CD14-positive monocyte (primary cell): ENCODE results near the gene STK38. TPM values are rescaled to one million over a fixed set of nuclear protein-coding genes. Genes with fewer than 3 reads are reported as not detected.

ENCODE experiments used
- DNase-seq, 3 donors: peaks; one replicate each; pipeline ENCODE4 v3.0.0-alpha.2; 2011 to 2022
- H2AFZ ChIP-seq: 2 replicates; pipeline ENCODE4 v1.6.0; 2012; ENCODE audit warnings: mild to moderate bottlenecking, low read depth, low read length, inconsistent platforms; ENCODE audit not compliant: insufficient read depth, poor library complexity, severe bottlenecking
- H3K27ac ChIP-seq, 2 donors: 1 replicate in 1 of 2; 2 replicates in 1 of 2; pipeline ENCODE4 v1.5.1; 2012 to 2013; ENCODE audit warnings: low read length in 2 of 2, control low read depth in 1 of 2, inconsistent platforms in 1 of 2, low read depth in 1 of 2, mild to moderate bottlenecking in 1 of 2
- H3K27me3 ChIP-seq, 2 donors: one replicate each; pipeline versions ENCODE4 v1.6.0 to v1.6.1; 2011 to 2013; ENCODE audit warnings: low read length in 2 of 2; ENCODE audit not compliant: control insufficient read depth in 2 of 2, insufficient read depth in 2 of 2
- H3K36me3 ChIP-seq, 2 donors: replicated peaks in 1 of 2; 1 replicate in 1 of 2; 2 replicates in 1 of 2; pipeline versions ENCODE4 v1.5.1 to v1.6.1; 2012 to 2013; ENCODE audit warnings: low read length in 2 of 2, control low read depth in 1 of 2, inconsistent platforms in 1 of 2, mild to moderate bottlenecking in 1 of 2; ENCODE audit not compliant: insufficient read depth in 2 of 2, control insufficient read depth in 1 of 2
- H3K4me1 ChIP-seq, 2 donors: 1 replicate in 1 of 2; 2 replicates in 1 of 2; pipeline versions ENCODE4 v1.5.1 to v1.6.1; 2012 to 2013; ENCODE audit warnings: low read length in 2 of 2, control low read depth in 1 of 2, inconsistent platforms in 1 of 2, mild to moderate bottlenecking in 1 of 2, moderate library complexity in 1 of 2; ENCODE audit not compliant: insufficient read depth in 2 of 2, control insufficient read depth in 1 of 2
- H3K4me2 ChIP-seq: replicated peaks from 2 replicates; pipeline ENCODE3; 2012; ENCODE audit warnings: low read length, moderate library complexity, mild to moderate bottlenecking; ENCODE audit not compliant: poor library complexity, severe bottlenecking; ENCODE audit errors: extremely low read depth
- H3K4me3 ChIP-seq, 3 experiments: fragments of 200-600 bp in 1 of 3; sonication (generic) in 1 of 3; replicated peaks in 1 of 3; 1 replicate in 2 of 3; 2 replicates in 1 of 3; pipeline ENCODE4 v1.5.1; 2011 to 2013; ENCODE audit warnings: low read length in 3 of 3, mild to moderate bottlenecking in 3 of 3, control low read depth in 2 of 3, low read depth in 2 of 3, inconsistent platforms in 1 of 3, moderate library complexity in 1 of 3
- H3K79me2 ChIP-seq: 2 replicates; pipeline ENCODE4 v1.6.0; 2012; ENCODE audit warnings: mild to moderate bottlenecking, control low read depth, inconsistent platforms, low read length, moderate library complexity; ENCODE audit not compliant: insufficient read depth
- H3K9ac ChIP-seq: 2 replicates; pipeline ENCODE4 v1.6.0; 2017; ENCODE audit warnings: low read length, mild to moderate bottlenecking; ENCODE audit not compliant: insufficient read depth, poor library complexity, severe bottlenecking
- H3K9me3 ChIP-seq, 2 donors: replicated peaks in 1 of 2; 1 replicate in 1 of 2; 2 replicates in 1 of 2; pipeline versions ENCODE4 v1.5.1 to v1.6.1; 2012 to 2013; ENCODE audit warnings: low read length in 2 of 2, control low read depth in 1 of 2; ENCODE audit not compliant: control insufficient read depth in 1 of 2, insufficient read depth in 1 of 2
- H4K20me1 ChIP-seq: 2 replicates; pipeline ENCODE4 v1.6.0; 2012; ENCODE audit warnings: mild to moderate bottlenecking, low read length, control low read depth, moderate library complexity; ENCODE audit not compliant: insufficient read depth
- H3K27ac Mint-ChIP-seq, 7 donors: one replicate each; pipeline ENCODE4 v1.8.0; 2020; ENCODE audit warnings: mild to moderate bottlenecking in 7 of 7, mixed read lengths in 7 of 7, moderate library complexity in 6 of 7, inconsistent platforms in 2 of 7
- H3K27me3 Mint-ChIP-seq, 3 donors: one replicate each; pipeline ENCODE4 v1.8.0; 2021 to 2022; ENCODE audit warnings: low read depth in 3 of 3, mild to moderate bottlenecking in 3 of 3, mixed read lengths in 3 of 3, moderate library complexity in 3 of 3, inconsistent platforms in 1 of 3
- H3K36me3 Mint-ChIP-seq, 2 donors: one replicate each; pipeline ENCODE4 v1.8.0; 2020; ENCODE audit warnings: mixed read lengths in 2 of 2, inconsistent platforms in 1 of 2, mild to moderate bottlenecking in 1 of 2
- H3K4me1 Mint-ChIP-seq: one replicate; pipeline ENCODE4 v1.8.0; 2020; ENCODE audit warnings: mild to moderate bottlenecking, mixed read lengths
- H3K4me3 Mint-ChIP-seq, 2 donors: one replicate each; pipeline ENCODE4 v1.8.0; 2020; ENCODE audit warnings: mild to moderate bottlenecking in 2 of 2, mixed read lengths in 2 of 2, moderate library complexity in 1 of 2
- H3K9me3 Mint-ChIP-seq, 7 donors: one replicate each; pipeline ENCODE4 v1.8.0; 2020 to 2022; ENCODE audit warnings: mixed read lengths in 7 of 7, mild to moderate bottlenecking in 6 of 7, moderate library complexity in 6 of 7, inconsistent platforms in 2 of 7
- WGBS: methylation state at CpG from one replicate; pipeline ENCODE4 v1.1.5; 2013; ENCODE audit warnings: missing lambda C conversion rate; ENCODE audit not compliant: insufficient coverage; 5-methylcytosine and 5-hydroxymethylcytosine counted together
- intact Hi-C, 2 donors: fragments of 100-400 bp; cut with micrococcal nuclease; formaldehyde crosslinking; loops; one replicate each; pipeline versions ENCODE4 v1.15.0 to v1.15.1; 2023
- polyA plus RNA-seq, 3 donors: library from polyadenylated mRNA; depleted of rRNA in 1 of 3; unstranded in 2 of 3; stranded (reverse) in 1 of 3; fragments of 300-500 nt in 2 of 3; fragments of >200 nt in 1 of 3; fragmentation: Illumina TruSeq in 2 of 3; gene quantifications; 1 replicate in 2 of 3; 2 replicates in 1 of 3; pipeline ENCODE4 v1.2.3, GENCODE V29; 2012 to 2021
- small RNA-seq: library from RNA; depleted of rRNA; stranded (forward); fragments of <200 nt; gene quantifications from one replicate; pipeline ENCODE3, GENCODE V24; 2012; ENCODE audit warnings: low read depth; ENCODE audit not compliant: insufficient read length
- TF ChIP-seq, protein P1 (sequence below): fragments of 200-600 bp; IDR thresholded peaks from one replicate; pipeline ENCODE4 v1.8.0; 2022; ENCODE audit warnings: antibody characterized with exemption, mild to moderate bottlenecking

Gene STK38
- polyA plus RNA-seq, 3 donors = 57.1 to 95.7 (median 58.4) TPM

DNA sequence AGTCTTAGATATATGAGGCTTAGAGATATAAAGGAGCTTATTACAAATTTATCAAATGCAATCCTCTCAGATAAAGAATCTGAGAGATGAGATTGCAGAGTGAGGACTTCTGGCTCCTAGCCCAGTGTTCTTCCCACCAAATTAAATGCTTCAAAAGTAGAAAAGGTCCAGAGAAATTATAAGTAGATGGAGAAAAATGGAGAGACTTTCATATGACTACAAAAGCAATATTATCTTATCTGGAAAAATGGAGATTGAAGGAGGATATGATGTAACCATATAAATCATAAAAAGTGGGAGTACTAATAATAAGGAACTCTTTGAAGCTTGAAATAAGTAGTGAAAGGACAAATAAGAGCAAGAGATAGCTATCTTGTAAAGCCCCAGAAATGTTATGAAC, 101.7 kb downstream of the STK38 start:
- intact Hi-C loops = loop anchor here (2.0 to 10.0 kb wide), 3 partner anchors 15 to 149 kb away; partner anchors contain the start of genes SRSF3 (in 1 of the 2) and STK38 (in 1 of the 2)
- Histone ChIP-seq H2AFZ (no peak overlapping the region), H3K9ac (no peak overlapping the region), H3K79me2 (peaks cover 87% of the 10 kb centered on the region), H3K4me2 (no peak overlapping the region), H3K4me3 (no peak overlapping the region), H3K4me1 (peaks cover 36 to 39% of the 10 kb centered on the region in 2 donors), H3K36me3 (peaks cover 0 to 26% of the 10 kb centered on the region in 2 donors), H3K9me3 (peaks cover 3 to 8% of the 10 kb centered on the region in 2 donors), H4K20me1 (peaks cover 46% of the 10 kb centered on the region), H3K27me3 (no peaks in the 10 kb centered on the region), H3K27ac (peak overlapping the region in 1 of 2 donors; percentile 17)
- Mint-ChIP-seq H3K27ac (peak overlapping the region in 6 of 7 donors; percentile 3 to 83 (median 8)), H3K4me3 (no peak overlapping the region), H3K27me3 (no peaks in the 10 kb centered on the region), H3K4me1 (peaks cover 51% of the 10 kb centered on the region), H3K9me3 (peaks cover 8 to 14% (median 11%) of the 10 kb centered on the region in 7 donors), H3K36me3 (peaks cover 20 to 23% of the 10 kb centered on the region in 2 donors)
- TF ChIP-seq, protein P1, sequence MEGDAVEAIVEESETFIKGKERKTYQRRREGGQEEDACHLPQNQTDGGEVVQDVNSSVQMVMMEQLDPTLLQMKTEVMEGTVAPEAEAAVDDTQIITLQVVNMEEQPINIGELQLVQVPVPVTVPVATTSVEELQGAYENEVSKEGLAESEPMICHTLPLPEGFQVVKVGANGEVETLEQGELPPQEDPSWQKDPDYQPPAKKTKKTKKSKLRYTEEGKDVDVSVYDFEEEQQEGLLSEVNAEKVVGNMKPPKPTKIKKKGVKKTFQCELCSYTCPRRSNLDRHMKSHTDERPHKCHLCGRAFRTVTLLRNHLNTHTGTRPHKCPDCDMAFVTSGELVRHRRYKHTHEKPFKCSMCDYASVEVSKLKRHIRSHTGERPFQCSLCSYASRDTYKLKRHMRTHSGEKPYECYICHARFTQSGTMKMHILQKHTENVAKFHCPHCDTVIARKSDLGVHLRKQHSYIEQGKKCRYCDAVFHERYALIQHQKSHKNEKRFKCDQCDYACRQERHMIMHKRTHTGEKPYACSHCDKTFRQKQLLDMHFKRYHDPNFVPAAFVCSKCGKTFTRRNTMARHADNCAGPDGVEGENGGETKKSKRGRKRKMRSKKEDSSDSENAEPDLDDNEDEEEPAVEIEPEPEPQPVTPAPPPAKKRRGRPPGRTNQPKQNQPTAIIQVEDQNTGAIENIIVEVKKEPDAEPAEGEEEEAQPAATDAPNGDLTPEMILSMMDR = no peak
- no peak for DNase-seq

DNA sequence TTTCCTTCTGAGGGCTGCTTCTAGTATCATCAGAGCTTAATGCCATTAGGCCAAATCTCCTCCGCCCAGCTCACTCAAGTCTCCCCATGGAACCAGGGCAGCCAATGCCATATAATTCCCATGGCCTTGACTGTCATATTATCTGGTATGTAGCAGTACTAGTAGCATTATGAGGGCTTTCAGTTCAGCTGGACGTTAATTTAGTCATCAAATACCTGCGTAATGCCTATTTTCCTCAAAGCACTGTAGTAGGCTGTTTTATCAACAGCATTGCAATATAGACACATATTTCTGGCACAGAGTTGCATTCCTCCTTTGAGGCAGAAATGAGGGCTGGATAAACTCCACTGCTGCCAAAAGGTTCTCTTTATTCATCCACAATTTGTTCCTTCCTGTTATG, 102.8 kb downstream of the STK38 start:
- Mint-ChIP-seq H3K36me3 (peaks cover 18 to 21% of the 10 kb centered on the region in 2 donors), H3K27ac (peak overlapping the region in 4 of 7 donors; percentile 97 to 99 (median 98)), H3K4me3 (peak overlapping the region; percentile 98 to 100), H3K27me3 (no peaks in the 10 kb centered on the region), H3K4me1 (peaks cover 45% of the 10 kb centered on the region), H3K9me3 (peaks cover 5 to 11% (median 8%) of the 10 kb centered on the region in 7 donors)
- peaks cover 0 to 24% of the 10 kb centered on the region in 2 donors for H3K36me3 ChIP-seq
- H4K20me1 ChIP-seq = peaks cover 36% of the 10 kb centered on the region
- peak overlapping the region; percentile 85 for H3K4me2 ChIP-seq
- peak overlapping the region; percentile 99 for H3K9ac ChIP-seq
- intact Hi-C loops = loop anchor here (2.0 to 10.0 kb wide), 4 partner anchors 14 to 150 kb away; partner anchors contain the start of genes SRSF3 (in 1 of the 2) and STK38 (in 1 of the 2)
- 80% methylated on average over 2 of the region's 3 CpGs for WGBS
- TF ChIP-seq, protein P1 = no peak
- H3K79me2 ChIP-seq = peaks cover 75% of the 10 kb centered on the region
- no peak for DNase-seq
- no peak overlapping the region for H2AFZ ChIP-seq
- peaks cover 3 to 8% of the 10 kb centered on the region in 2 donors for H3K9me3 ChIP-seq
- H3K4me3 ChIP-seq = peak overlapping the region in 2 of 3 experiments; percentile 97 to 98
- peak overlapping the region in 1 of 2 donors; percentile 99 for H3K27ac ChIP-seq
- H3K4me1 ChIP-seq = peaks cover 36 to 40% of the 10 kb centered on the region in 2 donors
- H3K27me3 ChIP-seq = no peaks in the 10 kb centered on the region

Small RNA genes lying within 50 kb of the gene (small RNA-seq; reads per million reads assigned to genes)
- not detected for gene RN7SL502P

Other genes with a start within 250 kb of the STK38 start
- not detected for gene BNIP5, start 210.6 kb downstream of the STK38 start, polyA plus RNA-seq
- gene ETV7, start 159.8 kb downstream of the STK38 start, polyA plus RNA-seq = 1 to 10 TPM in 2 of 3 donors, under 1 TPM in 1; 0.10 to 2.2 (median 1.5) TPM
- gene PXT1, start 104.6 kb downstream of the STK38 start, polyA plus RNA-seq = under 1 TPM; 0.13 to 0.31 (median 0.24) TPM
- 10 to 100 TPM; 23.7 to 79.7 (median 73.9) TPM for gene KCTD20, start 104.5 kb downstream of the STK38 start, polyA plus RNA-seq
- 100 to 1,000 TPM; 293 to 341 (median 297) TPM for gene SRSF3, start 46.9 kb upstream of the STK38 start, polyA plus RNA-seq
- 1,000 to 10,000 TPM in 1 of 3 donors, 100 to 1,000 TPM in 2; 117 to 1,223 (median 144) TPM for gene CDKN1A, start 131.2 kb upstream of the STK38 start, polyA plus RNA-seq
- 10 to 100 TPM in 1 of 3 donors, 1 to 10 TPM in 2; 1.5 to 18.0 (median 1.9) TPM for gene RAB44, start 150.3 kb upstream of the STK38 start, polyA plus RNA-seq